GM23248 (cell line): ENCODE data around the gene TAPBP.

Experiments
- EZH2 ChIP-seq: fragments of 200-600 bp; sonication (generic); IDR thresholded peaks from 2 replicates; pipeline ENCODE4 v1.6.1; 2018; ENCODE audit warnings: antibody characterized with exemption, mild to moderate bottlenecking; ENCODE audit not compliant: insufficient read depth, poor library complexity, severe bottlenecking
- EZH2phosphoT487 ChIP-seq: fragments of 200-600 bp; sonication (generic); IDR thresholded peaks from 2 replicates; pipeline ENCODE4 v1.6.1; 2018; ENCODE audit warnings: antibody characterized with exemption, moderate library complexity, mild to moderate bottlenecking, low read depth; ENCODE audit not compliant: insufficient read depth

DNA sequence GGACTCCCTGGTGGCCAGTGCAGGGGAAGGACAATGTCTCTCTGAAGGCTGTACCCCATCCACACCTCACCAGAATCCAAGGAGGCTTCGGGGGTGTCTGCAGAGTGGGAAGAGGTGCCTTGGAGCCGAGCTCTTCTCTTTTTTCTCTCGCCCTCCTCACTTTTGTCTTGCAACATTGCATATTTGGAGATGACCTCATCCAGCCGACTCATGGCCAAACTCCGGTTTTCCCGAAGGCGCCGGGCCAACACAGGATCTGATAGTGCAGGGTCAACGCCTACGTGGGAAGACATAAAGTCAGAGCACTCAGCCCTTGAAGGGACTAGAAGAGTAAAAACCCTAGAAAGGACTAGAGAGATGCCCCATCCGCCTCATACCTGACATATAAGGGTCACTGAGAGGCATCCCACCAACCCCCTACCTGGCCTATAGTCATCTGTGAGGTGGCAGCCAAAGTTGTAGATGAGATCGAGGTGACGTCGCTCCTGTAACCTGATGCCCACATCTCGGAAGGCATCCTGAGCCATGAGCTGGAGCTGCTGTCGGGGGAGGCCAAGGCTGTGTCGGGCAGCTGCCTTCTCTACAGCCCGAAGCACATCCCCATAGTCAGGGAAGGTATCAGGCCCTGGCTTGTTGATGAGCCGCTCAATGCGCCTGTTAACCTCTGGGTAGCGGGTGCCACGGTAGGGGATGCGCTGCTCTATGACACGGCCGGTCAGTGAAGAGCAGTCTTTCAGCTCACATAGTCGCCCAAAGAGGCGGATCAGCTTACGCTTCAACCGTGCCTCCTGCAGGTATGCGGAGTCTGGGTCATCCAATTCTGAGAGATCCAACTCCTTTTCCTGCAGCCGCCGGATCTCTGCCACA lies 6.7 kb upstream of the TAPBP start:
- TF ChIP-seq EZH2phosphoT487 (no peak), EZH2 (no peak)
